Nucleus accumbens (tissue), 56 donors: ENCODE measurements around the gene FARS2.

Experiments
- DNase-seq, 56 donors: peaks; one replicate each; lab custom pipeline; 2025; lab: John Stamatoyannopoulos, UW

The FARS2 gene

DNA sequence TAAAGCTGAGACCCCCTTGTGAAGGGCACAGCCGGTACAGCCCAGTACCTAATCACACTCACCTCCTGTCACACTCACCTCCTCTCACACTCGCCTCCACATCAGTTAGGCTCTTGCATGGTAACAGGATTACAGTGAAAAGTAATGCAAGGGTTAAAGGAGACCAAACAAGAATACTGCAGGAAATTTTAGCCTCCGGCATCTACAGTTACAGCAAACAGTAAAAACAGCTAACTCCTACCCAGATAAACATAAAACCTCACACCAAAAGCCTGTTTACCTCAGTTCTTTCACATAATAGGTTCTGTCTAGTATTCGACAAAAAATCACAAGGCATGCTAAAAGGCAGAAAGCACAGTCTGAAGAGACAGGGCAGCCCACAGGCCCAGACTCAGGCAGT lies 55.6 kb downstream of the FARS2 start:
- DNase-seq = no peak

DNA sequence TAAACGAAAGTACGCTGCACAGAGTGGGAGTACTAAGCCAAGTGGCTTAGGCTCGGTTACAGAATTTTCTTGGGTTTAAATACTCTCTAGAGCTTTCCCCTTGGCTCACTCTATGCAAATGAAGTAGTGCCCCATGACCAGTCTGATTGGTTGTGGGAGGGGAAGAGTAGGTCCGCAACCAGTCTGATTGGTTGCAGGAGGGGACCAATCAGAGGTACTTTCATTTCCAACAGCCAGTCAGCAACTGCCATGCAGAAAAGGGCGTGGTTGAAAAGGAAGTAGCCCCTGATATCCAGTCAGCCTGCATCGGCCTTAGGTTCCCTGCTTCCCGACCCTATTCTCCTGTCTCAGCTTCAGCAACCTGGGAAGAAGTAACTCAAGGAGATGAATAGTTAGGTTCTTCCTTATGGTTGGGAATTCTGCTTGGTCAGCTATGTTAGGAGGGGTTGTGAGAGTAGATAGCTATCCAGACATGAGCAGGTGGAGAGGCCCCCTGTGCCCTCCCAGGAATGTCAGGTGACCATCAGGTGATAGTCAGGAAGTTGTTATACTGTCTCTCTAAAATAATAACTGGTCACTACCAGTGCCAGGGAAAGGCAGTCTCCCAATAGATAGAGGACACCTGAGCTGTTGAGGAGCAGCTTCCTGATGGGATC lies 57.4 kb downstream of the FARS2 start:
- DNase-seq = no peak

DNA sequence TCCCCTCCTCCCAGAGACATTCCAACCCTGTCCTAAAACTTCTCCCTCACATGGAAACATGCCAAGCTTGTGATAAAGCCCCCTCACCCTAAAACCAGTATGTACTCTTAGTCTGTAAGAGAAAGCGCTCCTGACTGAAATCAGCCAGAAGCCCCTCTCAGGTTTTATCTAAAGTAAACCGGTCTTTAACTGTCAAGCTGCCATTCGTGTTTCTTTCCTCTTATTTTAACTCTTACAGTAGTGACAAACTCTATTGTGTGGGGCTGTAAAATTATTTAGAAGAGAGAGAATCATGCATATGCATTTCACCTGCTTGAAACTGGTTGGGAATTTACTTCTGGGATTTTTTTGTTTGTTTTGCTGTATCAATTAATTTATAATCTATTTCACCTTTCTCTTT lies 62.7 kb downstream of the FARS2 start:
- no peak for DNase-seq

DNA sequence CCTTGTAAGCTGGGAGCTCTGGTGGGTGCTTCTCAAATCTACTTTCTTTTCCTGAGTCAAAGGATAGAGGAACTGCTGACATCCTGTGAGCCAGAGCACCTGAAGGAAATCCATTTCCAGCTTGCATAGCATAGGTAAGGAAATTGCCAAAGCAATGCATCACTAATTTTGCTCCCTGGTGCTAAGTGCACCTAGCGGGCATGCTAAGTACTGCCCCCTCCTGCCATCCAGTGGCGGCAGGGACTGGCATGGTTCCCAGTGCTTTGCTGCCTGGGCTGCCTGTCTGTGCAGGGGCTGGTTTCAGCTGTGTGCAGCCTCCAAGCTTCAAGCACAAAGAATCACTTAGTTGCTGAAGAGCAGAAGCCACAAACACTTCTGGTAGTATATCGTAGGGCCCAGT lies 63.9 kb downstream of the FARS2 start:
- peak in 48 of 56 donors; percentile 11 to 81 (median 46) for DNase-seq

DNA sequence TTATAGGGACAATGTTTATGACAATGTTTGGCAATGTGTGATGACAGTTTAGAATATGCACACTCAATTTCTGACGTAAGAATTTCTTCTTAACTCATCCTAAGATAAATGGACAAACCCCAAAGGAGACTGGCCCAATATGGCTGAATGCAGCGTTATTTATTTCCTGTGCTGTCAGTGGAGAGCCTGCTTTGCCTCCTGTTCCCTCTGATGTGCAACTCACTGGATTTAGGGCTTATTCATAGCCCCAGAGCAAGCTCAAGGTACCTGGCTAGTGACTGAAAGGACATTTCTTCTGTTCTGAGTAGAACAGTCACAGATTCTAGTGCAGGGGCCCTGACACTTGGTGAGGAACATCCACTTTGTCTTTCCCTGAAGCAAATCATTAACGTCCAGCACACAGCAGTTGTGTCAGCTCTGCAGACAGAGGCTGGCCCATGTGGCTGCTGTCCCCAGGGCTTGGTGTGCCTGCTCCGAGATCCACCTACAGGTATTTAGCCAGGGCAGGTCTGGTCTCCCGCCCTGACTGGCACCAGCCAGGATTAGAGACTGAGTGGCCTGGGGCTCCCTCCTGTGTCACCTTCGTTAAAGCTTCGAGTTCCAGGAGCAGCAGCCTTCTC lies 64.8 kb downstream of the FARS2 start:
- DNase-seq = no peak

DNA sequence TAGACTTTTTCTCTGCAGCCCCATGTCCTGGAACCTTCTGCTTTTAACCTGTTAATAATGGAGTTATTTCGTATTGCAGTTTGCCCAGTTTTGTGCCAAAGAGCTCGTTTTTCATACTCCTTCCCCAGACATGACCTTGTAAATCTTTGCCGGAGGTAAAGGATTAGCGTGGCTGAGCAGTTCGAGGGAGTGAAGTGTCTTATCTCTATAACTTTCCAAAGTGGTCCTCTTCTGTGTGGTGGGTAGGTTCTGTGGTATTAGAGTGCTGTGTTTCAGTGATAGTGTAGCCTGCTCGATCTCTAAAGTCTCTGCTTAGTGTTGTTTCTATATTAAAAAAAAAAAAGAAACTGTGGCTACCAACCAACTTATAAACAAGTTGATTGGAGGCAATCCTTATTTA lies 67.5 kb downstream of the FARS2 start:
- no peak for DNase-seq

DNA sequence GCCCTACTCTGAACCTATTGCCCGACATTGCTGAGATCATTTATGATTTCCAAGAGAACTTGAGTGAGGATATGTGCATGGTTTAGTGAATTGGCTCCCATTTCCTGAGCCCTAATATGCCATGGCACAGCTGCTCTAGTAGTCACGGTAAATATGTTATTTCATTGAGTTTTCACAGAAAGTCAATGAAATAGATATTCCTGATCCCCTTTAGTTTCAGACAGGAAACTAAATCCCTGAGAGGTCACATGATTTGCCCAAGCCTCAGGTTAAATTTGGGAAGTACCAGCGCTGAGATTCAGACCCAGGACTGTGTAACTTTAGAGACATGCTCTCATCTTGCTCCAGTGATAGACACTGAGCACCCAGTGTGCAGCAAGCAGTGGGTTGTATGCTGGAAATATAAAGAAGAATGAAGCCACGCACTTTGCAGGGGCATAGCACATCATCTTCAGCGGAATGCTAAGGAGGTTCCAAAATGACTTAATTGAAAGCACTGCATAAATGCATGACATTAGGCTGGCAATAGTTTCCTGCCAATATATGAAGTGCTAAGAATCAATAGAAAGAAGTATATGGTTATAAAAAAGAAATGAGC lies 70.6 kb downstream of the FARS2 start:
- DNase-seq = peak in 2 of 56 donors; percentile 3 to 13

DNA sequence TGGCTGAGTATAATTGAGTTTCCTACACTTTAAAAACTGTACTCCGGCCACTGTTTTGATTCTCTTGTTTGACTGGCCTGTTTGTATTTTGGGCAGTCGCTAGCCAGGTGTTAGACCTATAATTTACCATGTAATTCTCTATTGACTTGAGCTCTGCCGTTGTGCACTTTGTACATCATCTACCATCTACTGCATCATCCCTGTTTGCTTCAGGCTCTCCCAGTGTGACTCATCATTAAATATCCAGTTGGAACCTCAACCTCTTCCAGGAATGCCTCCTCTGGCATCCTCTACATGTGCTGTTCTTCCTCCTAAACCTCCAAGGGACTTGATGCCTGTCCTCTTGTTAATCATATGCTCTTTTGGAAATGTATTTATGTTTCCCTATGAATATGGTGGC lies 72.3 kb downstream of the FARS2 start:
- DNase-seq = no peak

DNA sequence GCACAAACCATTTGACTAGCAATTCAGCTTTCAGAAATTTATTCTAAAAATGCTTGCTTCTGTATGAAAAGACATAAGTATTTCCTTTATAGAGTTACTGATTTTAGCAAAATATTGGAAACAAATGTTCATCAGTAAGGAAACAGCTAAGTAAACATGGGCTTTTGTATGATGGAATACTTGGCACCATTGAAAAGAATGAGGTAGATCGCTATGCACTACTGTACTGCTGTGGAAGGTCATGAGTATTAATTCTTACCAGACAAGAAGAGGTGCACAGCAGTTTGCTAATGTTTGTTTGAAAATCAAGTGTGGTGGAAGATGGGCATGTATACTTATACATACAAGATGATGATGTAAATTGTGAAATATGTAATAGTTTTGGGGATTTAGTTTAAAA lies 73.0 kb downstream of the FARS2 start:
- no peak for DNase-seq

DNA sequence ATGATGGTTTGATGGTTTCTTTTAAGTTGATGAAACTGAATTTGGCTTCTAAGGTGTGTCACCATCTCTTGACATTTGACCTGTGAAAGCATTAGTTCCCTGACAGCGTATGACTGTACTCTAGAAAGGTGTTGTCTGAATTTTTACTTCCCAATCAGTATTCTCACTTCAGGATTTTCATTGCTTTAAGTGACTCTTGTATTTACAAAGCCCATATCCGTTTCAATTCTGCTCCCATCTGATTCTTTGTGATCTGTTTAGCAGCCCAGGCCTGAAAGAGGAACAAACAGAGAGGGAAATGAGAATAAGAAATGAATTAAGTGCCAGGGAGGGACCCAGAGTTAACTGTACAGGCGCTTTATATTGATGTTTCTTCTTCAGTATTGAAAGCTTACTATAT lies 73.7 kb downstream of the FARS2 start:
- DNase-seq = no peak

DNA sequence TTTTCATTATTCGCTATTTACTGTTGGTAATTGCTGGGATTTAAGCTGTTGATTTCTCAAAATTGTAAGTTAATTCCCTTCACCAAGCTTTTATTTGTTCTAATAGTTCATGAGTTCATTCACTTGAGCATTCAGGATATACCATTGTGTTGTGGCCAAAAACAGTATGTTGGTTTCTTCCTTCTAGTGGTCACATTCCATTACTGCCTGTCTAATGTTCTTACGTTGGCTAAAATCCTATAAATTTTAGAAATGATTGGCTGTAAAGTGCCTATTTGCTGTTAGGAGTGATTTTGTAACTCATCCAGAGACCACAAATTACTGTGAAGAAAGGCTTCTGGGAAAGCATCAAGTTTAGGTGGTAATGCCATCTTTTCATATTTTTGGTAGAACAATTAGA lies 76.3 kb downstream of the FARS2 start:
- DNase-seq = no peak

DNA sequence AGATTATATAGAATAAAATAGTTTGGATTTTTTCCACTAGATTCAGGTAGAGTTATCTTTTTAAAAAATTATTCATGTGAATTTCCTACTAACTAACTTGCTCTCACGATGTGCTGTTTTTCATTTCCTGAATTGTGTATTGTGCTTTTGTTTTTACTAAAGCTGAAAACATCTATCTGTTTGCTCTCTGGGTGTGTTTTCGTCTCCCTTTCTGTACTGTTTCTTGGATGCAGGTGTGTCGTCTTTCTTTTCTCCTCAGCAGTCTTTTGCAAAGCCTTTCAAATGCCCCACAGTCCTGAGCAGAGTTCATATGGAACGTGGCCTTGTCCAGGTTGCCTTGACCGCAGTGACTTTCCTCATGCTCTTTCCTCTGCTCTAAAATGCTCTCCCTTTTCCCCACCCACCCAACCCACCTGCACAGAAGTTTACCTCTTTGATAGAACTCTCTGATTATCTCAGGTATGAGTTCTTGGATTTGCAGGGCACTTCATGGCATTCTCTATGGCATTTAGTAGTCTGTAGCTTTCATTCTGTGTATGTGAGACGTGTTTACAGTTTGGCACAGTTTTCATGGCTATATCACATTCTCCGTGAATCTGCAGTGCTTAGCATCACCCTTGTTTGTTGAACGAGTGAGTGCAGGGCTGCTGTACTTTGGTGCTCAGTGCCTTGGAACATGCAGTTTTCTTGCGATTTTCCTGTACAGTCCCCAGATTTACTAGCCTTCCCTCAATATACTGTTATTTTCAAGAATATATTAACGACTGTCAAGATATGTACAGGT lies 77.1 kb downstream of the FARS2 start:
- DNase-seq = no peak

DNA sequence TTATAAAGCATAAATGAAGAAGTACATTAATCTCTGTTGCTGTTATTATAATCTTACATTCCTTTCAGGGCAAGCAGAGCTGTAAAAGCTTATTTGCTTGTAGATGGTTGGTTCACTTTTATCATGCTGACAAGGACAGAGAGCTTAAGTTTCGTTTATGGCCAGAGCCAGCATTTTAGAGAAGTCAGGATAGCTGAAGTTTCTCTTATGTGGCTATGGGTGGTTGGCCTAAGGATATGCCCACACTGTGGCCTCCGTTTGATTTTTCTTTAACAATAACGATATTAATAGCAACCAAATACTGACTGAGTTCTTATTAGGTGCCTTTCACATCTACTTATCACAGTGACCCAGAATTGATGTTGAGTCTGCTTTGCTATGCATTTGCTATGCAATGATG lies 78.5 kb downstream of the FARS2 start:
- no peak for DNase-seq

DNA sequence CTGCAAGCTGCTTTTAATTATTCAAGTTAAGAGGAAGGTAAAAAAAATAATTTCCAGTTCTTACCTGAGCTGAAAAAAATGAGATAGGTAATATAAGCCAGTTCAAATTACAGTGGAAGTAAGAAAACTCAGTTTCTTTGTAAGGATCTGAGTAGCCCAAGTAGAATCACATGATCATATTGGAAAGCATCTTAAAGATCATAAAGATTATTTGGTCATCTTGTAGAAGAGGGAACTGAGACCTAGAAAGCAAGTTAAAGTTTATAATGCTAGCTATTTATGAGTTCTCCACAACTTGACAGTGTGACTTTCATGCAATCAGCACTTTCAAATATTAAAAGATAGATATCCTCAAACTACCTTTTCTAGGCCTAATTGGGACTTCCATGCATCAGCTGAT lies 80.5 kb downstream of the FARS2 start:
- no peak for DNase-seq

DNA sequence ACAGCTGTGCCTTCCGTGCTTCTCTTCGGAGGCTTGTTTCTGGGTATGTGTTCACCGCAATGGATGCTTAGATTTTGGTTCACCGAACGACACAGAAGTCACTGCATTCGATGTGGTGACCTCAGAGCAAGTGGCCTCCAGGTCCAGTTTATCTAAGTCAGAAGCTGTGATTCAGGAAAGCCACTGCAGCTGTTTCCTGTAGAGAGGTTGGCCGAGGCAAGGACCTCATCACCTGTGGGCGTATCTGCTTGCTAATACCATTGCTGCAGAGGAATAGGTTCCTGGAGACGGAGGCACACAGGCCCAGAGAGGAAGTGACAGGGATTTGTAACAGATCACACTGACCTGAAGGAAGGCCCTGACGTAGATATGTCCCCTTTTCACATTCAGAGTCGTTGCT lies 82.7 kb downstream of the FARS2 start:
- DNase-seq = no peak

DNA sequence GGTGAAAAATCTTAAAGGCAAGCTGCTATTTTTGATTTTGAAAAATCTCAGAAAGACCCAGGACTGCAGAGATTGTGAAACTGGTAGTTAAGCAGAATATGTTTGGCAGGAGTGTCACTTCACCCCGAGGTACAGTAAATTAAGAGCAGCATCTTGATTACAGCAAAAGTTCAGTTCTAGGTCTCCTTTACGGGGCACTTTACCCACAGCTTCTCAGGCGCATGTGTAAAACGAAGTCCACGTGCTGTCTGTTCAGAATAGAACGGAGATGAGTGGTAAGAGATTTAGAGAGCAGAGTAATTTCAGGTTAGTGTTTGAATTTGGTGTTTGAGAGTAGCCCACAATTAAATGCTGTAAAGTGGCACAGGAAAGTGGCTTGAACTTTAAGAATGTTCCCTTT lies 84.0 kb downstream of the FARS2 start:
- DNase-seq = no peak

DNA sequence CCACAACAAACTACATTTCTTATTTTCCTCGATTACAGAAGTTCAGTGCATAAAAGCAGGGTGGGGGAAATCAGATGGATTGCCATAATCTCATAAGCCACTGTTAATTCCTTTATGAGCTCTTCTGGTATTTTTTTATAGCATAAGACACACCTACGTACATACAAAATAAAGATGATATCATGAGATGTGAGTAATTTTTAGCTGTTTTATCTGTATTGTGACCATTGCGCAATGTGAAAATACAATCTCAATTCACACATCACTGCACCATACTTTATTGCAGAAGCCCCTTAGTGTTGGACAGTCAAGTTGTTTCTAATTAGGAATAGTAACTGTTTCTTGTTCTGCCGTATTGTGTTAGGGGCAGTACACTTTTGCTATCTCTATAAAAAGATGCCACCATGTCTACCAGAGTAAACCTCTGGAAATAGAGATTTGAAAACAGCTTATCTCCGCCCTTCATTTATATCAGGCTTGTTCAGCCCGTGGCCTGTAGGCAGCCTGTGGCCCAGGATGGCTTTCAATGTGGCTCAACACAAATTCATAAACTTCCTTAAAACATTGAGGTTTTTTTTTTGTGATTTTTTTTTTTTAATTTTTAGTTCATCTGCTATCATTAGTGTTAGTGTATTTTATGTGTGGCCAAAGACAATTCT lies 90.4 kb downstream of the FARS2 start:
- no peak for DNase-seq

DNA sequence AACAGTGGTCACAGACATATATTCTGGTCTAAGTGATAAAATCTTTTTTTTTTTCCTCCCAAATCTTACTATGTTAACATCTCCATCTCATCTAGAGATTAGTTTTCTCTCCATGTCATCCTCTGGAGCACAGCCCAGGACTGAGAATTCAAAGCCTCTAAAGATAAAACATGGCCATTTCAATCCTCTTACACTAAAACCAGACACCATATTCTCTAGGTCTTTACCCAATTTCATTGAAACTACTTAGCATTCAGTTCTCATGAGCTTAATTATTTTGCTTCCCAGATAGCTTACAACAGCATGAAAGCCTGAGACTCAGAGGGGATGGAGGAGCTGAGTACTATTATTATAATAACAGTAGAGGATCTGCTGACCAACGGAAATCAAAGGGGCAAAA lies 92.7 kb downstream of the FARS2 start:
- no peak for DNase-seq

DNA sequence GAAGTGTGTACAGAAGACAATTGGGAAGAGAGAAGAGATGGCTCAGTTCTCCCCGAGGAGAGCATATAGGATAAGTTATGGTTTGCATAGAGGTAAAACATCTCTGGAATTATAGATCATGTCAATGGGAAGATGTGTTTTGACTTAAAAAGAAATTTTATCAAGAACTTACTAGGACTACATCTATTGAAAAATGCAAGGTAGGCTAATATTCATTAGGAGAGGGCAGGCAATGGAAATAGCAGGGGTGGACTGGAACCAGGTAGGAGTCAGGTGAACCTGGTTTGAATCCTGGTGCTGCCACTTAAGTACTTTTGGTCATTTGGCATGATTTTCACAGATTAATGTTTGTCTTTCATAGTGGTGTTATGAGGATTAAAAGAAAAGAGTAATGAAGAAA lies 96.2 kb downstream of the FARS2 start:
- no peak for DNase-seq

DNA sequence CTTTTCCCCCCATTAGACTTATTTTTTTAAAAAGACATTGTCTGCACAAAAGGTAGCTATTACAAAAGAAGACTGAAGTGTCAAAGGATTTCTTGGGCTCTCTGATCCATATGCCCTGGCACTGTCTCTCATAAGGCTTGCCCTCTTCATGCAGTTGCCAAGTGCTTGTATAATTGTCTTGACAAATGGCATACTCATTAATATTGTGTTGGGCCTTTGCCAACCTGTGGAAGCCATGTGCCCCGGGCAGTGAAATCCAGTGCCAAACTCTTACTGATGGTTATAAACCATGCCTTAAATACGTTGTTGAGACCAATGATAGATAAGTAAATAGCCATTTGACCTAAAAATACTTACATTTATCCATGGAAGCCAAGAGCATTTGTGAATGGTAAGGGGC lies 98.1 kb downstream of the FARS2 start:
- DNase-seq = peak in 1 of 56 donors; percentile 2

DNA sequence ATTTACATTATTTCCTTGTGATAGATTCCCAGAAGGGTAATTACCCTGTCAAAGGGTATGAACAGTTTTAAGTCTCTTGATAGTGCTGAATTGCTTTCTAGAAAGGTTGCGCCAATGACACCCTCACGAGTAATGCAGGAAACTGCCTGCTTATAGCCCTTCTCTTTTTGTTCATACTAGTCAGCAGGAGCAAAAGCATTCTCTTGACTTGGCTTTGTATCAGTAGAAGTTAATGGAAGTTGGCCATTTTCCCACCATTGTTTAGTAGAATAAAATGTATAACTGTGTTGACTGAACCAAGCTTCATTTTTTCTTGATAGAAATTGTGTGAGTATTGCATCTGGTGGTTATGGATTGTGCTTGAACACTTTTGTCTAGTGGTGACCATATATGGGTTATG lies 100.1 kb downstream of the FARS2 start:
- DNase-seq = no peak
